HG03280 (cell line): Measurements from ENCODE around the gene LHX3.

Source experiments
- ATAC-seq: cut with Tn5 transposase; IDR thresholded peaks from one replicate; pipeline ENCODE4 v1.9.1; 2021; ENCODE audit warnings: mild to moderate bottlenecking, moderate library complexity; ENCODE audit not compliant: unreplicated experiment

Gene LHX3

DNA sequence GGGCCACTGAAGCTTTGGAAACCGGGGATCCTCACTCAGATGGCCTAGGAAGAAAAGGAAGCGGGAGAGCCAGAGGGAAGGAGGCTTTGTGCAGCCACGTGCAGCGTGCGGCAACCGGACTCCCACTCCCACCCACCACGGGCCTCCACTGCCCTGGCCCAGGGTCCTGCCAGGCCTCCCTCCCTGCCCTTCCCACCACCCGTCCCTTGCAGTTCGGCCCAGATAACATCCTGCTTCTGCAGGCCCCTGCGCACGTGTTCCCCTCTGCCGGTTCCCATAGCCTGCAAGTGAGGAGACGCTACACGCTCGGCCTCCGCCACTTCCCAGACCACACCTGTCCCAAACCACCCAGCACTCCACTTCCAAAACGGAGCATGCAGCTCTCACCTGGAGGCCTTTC, 4.3 kb upstream of the LHX3 start:
- ATAC-seq, result no peak

DNA sequence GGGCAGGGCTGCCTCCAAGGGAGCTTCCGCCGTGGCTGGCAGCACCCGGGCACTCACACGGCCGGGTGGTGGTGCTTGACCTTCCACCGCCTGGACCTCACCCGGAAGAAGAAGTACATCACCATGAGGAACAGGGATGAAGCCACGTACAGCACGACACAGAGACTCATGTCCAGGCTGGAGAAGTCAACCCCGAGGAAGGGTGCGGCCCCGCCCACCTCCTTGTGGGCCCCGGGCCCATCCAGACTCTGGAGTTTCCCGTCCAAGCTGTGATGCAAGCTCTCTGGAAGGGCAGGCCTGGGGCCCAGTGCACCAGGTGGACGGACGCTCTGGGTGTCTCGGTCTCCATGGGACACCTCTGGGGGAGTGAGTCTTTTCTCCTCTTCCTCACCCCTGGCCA, 3.7 kb upstream of the LHX3 start:
- ATAC-seq, result no peak

DNA sequence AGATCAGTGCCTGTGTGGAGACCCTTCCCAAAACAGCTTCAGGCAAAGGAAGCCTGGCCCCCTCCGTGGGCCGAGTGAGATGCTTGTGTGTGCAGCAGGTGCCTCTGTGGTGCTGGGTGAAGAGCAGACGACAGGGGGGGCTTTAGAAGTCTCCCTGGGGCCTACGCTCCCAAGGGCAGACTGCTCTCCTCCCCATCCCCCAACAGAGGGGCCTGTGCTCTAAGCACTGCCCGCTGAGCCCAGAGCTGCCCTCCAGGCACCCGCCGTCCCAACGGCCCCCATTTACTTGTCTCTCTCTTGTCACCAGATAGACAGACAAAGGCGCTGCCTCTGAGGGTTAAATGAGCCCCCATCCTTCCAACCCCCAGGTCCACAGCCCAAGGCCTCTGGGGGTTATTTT, 2.7 kb upstream of the LHX3 start:
- no peak for ATAC-seq

DNA sequence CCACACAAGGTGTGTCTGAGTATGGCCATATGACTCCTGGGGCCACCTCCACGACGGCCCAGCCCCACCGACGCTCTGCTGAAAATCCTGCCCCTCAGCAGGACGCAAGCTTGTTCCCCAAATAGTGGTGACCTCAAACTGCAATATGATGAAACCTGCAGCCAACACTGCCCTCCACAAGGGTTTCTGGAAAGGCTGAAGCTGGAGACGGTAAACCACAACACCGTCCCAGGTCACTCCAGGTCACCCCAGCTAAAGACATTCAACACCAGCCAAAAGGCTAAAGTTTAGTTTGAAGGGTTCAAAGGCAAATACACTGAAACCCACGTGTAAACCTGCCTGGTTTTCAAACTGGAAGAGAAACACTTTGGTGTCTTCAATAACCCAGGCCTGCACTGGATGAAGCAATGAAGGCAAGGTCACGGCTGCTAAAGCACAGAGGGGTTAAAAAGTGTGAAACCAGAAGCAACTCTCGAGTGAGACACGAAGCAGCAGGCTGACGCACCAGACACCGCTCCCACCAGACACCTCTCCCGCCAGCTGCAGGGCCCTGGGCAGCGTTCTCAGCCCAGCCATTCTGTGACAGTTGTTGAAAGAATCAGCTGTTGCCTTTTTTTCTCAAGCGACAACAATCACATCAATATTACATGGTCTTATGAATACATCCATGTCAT, 1.8 kb upstream of the LHX3 start:
- no peak for ATAC-seq

DNA sequence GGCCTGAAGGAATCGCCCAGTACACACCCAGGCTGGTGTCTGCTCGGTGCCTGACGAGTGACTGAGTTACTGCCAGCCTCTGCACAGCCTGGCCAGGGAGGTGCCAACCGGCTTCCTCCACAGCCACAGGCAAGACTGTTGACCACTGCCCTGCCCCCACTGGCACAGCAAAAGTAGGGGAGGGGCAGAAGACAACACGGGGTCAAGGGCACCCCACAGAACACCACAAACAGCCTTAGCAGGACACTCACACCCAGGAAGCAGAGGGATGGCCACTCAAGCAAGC, 722 bp upstream of the LHX3 start:
- no peak for ATAC-seq

DNA sequence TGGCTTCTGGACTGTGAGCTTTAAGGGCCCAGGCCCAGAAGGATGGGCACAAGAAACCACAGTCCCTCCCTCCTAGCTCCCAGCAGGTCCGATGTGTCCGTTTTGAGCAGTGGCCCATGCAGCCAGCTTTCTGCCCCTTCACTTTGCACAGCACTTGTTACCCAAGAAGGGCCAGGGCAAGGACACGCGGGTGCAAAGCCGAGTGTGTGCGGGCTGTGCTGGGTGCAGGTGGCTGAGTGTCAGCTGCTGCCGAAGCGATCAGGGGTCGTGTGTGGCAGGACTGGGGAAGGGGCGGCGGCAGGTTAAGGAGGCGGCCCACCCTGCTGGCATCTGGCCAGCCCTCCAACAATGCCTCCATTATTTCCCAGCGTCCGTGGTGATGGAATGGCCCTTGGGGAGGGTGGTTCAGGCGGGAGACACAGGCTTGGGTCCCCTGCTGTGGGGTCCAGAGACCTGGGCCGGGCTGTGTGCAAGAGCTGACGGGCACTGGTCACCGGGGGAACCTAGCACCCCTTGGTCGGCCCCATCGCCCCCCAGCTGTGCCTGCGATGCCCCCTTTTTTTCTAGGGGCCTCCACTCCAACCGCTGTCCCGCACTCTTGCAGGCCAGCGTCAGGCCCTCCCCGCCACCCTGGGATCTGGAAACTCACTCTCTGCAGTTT, 653 bp downstream of the LHX3 start:
- ATAC-seq, result no peak

DNA sequence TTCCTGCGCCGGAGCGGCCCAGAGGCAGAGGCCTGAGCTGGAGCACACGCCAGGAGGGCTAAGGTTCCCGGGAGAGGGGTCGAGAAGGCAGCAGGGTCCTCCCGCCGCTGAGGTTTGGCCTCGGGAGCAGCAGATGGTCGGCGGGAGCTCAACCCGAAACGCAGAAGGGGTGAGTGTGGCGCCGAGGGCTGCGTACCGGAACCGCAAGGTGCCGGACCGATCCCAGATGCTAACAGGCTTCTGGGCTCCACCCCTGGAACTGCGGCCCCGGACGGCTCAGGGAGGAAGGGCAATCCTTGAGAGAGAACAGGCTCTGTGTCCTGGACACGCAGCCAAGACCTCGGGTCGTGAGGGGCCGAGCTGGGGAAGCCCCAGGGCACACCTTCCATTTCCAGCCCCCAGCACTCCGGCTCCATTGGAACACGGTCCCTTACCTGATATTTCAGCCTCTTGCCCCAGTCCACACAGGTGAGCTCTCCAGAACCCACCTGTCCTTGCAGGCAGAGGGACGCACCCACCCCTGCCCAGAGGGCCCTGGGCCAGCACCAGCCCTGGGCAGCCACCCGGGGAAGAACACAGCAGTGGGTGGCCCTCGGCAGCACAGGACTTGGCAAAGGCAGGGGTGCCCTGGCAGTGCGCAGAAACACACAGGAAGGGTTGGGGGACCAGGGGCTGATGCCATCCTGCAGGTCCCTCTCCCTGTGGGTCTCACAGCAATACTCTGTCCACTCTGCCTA, 1.4 kb downstream of the LHX3 start:
- ATAC-seq, result no peak

DNA sequence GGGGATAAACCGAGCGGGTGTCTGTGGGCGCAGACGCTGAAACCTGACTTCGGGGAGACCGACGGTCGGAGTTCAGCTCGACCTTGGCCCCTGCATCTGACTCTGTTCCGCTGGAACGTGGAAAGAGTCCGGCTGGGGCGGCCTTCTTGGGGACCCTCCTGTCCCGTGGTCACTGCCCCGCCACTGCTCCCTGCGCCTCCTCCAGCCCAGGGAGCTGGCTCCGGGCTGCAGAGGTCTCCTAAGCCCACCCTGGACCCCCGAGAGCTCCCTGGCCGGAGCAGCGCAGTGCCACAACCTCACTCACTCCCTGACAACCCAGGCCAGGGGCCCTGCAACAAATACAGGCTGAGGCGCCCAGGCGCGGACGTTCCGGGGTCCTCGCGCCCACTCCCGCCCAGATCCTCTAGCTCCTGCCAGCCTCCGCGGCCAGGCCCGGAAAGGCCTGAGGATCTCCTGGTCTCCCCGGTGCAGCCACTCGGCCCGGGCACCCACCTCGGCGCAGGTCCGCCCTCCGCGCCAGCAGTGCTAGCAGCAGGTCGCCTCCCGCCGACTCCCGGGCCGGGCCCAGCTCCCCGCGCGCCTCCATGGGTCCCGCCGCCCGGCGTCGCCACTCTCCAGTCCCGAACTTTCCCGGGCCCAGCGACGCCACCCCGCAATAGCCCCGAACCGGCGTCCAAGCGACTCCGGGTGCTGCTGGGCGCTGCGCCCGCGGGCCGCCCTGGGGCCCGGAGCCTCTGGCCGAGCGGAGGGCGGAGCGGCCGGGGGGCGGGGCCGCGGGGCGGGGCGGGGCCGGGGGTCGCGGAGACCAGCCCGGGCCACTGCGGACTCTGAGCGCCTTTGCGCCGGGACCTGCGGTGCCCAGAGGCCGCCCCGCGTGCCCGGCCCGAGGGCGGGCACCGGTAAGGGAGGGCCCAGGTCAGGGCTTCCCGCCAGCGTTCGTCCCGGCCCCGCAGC, 2.2 kb downstream of the LHX3 start:
- ATAC-seq, result no peak

DNA sequence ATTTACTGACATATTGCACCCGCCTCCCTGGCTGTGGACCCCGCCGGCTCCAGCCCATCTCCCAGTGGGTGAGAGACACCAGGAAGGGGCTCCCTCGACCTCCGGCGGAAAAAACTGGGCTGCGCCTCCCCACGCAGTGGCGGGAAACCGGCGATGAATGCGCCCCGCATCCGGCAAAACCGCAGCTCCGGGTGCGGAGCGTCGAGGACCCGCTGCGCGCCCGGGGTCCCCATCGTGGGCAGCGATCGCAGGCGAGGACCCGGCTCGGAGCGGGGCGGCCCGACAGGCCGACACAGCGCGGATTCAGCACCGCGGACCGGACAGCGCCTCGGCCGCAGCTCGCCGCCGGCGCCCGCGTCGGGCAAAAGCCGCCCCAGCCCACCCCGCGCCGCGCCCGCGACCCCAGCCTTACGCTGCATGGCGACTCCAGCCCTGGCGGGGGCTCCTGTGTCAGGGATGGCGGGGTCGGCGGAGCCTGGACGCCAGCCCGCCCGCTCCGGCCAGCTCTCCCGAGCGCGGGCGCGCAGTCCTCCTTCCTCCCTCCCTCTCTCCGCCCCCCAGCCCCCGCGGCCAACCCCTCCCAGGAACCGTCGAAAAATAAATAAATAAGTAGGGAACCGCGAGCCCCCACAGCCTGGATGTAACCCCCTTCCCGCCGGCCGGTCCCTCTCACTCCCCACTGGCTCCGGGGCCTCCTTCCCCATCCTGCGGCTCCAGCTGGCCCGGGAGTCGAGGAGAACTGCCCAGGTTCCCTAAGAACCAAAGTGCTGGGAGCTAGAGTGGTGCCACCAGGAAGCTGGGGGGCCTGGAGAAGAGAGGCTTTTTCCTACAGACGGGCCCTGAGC, 3.1 kb downstream of the LHX3 start:
- ATAC-seq, result no peak

DNA sequence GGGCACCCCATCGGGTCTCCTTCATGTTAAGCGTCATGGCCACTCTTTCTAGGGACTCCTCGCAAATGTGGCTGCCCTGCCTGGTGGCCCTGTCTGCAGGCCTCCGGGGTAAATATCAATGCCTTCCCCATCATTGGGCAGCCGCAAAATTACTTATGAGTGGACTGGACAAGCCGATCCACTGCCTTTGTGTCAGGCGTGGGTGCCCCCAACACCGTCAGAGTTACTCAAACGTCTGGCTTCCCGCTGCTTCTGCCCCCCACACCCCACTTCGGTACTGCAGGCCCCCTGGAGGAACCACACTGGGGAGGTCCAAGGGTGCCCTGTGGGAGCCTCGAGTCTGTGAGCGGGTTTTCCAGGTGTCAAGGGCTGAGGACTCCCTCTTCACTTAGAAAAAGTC, 3.8 kb downstream of the LHX3 start:
- no peak for ATAC-seq

DNA sequence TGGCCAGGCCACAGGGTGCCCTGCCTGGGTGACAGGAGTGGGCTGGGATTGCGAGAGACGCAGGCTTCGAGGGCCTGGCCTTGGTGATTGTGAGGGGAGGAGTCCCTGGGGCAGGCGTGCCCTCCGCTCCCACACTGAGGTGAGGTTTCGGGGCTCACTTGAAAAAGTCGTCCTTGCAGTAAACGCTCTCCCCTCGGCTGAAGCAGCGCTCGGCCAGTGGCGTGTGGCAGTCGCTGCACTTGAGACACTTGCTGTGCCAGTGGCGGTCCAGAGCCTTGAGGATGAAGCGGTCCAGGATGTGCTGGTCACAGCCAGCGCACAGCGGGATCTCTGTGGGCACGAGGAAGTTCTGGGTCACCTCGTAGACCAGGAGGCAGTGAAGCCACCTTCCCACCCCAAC, 4.5 kb downstream of the LHX3 start:
- no peak for ATAC-seq

DNA sequence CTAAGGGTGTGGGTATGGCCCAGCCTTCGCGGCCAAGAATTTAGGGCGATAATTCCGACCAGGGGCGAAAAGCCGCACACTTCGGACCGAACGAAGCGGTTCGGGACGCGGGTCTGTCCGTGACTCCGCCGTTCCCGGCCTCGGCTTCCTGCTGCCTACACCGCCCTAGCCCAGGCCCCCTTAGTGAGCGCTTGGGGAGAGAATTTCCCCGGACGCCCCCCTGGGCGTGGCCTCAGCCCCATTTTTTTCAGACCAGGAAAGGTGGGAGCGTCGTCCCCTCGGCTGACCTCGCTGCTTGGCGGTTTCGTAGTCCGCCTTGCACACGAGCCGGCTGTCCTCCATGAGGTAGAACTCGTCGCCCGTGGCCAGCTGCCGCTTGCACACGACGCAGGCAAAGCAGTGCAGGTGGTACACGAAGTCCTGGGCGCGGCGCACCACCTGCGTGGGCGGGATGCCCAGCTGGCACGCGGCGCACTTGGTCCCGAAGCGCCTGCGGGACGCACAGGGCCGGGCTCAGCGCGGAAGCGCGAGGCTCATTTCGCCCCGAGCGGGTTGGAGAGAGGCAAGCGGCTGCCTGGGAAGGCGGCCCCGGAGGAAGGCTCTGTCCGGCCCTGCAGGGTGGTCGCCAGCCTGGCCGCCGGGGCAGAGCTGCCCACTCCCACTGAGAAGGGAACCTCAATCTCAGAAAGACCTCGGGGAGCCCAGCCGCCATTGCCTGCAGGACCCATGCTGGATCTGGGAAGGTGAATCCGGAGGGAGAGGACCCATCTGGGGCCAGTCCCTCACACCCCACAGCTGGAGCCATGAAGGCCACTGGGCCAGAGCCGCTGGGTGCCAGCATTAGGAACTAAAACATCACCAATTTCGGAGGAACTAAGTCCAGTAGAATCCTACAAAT, 5.3 kb downstream of the LHX3 start:
- ATAC-seq, result no peak

DNA sequence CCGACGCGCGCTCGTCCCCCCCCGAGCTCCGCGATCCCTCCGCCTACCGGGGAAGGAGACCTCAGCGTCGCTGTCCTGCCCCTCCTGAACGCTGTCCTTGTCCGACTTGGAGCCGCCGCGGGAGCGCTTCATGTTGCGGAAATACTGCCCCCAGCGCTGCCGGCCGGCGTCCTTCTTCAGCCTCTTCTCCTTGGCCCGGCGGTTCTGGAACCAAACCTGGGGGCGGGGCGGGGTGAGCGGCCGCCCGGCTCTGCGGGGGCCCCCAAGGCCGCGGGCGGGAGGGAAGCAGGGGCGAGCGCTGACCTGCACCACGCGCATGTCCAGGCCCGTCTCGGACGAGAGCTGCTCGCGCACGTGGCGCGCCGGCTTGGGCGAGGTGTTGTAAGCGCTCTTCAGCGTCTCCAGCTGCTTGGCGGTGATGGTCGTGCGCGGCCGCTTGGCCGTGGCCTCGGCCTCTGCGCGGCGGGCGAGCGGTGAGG, 6.3 kb downstream of the LHX3 start:
- ATAC-seq, result no peak

DNA sequence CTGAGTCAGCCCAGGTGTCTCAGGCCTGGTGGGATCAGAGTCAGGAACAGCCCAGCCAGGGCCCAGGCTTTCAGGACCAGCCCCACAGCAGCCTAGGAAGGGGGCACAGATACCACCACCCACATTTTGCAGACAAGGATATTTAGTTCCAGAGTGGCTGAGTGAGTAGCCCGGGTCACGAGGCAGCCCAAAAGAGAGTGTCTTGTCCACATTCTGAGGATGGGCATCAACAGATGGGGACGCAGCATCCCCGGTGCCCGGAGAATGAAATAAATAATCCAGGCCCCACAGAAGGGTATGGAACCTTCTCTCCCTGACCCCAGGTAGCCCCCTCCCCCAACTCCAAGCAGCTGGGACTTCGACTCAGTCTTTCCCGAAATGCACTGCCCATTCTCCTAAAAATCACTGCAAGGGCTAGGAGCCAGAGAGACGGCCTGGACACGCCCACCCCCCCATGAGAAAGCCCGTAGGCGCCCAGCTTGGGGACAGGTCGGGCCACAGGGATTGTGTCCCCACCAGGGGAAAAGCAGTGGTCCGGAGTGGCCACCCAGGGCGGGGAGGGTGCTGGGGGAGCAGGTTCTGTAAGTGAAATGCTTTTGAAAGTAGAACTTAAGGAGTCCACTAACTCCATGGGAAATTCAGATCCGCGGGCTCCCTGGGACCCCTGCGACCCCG, 6.9 kb downstream of the LHX3 start:
- no peak for ATAC-seq

DNA sequence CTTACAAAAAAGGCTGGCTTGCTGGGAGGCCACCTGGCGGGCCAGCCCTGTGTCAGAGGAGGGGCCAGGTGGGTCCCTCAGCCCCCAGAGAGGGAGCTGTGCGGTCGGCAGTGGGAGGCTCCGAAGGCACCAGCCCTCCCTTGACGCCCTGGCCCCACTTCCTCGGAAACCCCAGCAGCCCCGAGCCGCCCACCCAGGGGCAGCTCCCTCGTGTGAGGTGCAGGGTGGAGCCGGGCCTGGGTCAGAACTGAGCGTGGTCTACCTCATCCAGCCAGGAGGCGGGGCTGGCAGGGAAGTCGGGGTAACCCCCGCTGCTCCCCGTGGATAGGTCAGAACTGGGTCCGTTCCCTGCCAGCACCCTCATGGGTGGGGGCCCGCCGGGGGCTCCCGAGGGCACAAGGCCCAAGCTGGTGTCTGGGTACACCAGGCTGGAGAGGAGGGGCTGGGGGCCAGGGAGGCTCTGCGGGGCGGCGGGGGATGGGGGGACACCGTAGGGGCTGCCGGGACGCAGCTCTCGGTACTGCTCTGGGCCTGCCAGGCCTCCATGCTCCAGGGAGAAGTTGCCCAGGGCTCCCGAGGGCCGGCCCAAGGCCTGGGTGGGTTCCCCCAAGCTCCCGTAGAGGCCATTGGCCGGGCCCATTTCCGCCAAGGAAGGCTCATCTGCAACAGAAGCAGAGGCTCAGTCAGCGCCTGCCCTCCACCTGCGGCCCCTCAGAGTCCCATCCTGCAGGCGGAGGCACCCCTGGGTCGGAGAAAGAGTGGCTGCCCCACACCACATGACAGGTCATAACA, 7.6 kb downstream of the LHX3 start:
- ATAC-seq, result no peak

DNA sequence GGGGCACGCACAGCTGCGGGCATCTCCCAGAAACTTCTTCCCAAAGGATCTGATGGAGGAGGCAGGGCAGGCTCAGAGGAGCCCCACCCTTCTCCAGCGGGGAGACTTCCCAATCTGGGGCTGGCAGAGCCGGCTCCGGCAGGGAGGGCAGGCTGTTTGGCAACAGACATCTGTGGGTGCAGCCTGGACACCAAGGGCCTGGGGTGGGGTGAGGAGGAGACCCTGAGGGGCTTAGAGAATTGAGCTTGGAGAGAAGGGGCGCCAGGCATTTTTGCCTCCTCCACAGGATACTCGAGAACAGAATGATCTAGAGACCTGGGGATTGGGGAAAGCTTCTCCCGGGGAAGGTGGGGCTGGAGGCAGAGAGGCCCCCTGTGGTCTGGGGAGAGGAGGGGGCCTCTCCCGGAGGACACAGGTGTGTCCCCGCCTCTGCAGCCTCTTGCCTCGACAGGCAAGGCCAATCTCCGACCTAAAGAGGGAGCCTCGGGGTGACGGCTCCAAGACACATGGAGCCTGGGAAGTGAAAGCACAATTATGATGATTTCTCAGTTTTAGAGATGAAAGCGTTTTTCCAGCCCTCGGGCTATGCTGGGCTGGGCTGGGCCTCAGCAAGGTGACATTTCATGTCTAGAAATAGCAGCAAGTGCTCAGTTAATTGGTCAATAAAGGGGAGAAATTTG, 8.4 kb downstream of the LHX3 start:
- no peak for ATAC-seq

DNA sequence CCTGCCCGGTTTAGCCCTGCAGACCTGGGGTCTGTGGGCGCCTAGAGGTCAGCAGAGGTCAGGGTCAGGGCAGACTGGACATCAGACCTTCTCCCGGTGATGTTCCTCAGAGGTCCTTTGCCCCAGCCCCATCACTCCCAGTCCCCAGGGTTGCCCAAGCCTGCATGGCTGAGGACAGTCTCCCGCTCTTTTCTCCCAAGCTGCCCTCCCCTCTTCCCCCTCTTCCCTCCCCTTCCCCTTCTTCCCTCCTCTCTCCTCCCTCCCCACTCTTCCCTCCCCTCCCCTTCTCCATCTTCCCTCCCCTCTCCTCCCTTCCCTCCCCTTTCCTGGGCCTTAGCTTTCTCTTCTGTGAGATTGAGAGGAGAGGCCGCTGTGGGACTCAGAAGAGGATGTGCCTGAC, 10.4 kb downstream of the LHX3 start:
- ATAC-seq, result no peak
